ENCODE data around the gene CGNL1. TPM values are rescaled to one million over a fixed set of nuclear protein-coding genes. Genes with fewer than 3 reads are reported as not detected.

CGNL1 gene
- total RNA-seq, 1 donor from 2014 or later = 5.7 TPM

GRCh38 chr15:57444877-57445513 is 68.7 kb downstream of the CGNL1 start:
- no peak for DNase-seq (ENCODE audit: low spot score in 2 of 2)
- no peak for FAIRE-seq

DNA sequence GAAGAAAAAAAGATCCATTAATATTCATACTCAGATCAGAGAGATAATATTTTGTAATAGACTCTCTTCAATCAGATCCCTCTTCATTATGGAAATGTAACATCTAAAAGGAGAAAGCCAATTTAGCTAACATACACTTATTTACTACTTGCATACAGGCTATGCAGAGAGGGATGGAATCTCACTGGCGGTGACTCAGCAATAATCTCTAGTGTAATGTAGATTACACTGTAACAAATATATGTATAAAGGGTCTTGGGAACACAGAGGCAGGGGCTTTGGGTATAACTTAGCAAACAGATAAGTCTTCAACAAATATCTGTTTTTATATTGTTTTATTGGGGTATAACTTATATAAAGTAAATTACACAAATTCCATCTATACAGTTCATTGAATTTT is 69.6 kb downstream of the CGNL1 start:
- FAIRE-seq (no peak), DNase-seq (ENCODE audit: low spot score in 2 of 2) (no peak)

- FAIRE-seq = no peak
Measured at GRCh38 chr15:57446393-57446792, 70.1 kb downstream of the CGNL1 start.

GRCh38 chr15:57451555-57451954 is 75.2 kb downstream of the CGNL1 start:
- DNase-seq (ENCODE audit: low spot score in 2 of 2) (no peak), FAIRE-seq (no peak)

More at GRCh38 chr15:57446393-57446792, 70.1 kb downstream of the CGNL1 start:
- DNase-seq (ENCODE audit: low spot score in 2 of 2) = no peak

GRCh38 chr15:57452090-57452754 is 75.9 kb downstream of the CGNL1 start:
- no peak for FAIRE-seq

GRCh38 chr15:57455929-57456328 is 79.6 kb downstream of the CGNL1 start:
- FAIRE-seq (no peak), DNase-seq (ENCODE audit: low spot score in 2 of 2) (no peak)

More at GRCh38 chr15:57452090-57452754, 75.9 kb downstream of the CGNL1 start:
- DNase-seq (ENCODE audit: low spot score in 2 of 2) = no peak

DNA sequence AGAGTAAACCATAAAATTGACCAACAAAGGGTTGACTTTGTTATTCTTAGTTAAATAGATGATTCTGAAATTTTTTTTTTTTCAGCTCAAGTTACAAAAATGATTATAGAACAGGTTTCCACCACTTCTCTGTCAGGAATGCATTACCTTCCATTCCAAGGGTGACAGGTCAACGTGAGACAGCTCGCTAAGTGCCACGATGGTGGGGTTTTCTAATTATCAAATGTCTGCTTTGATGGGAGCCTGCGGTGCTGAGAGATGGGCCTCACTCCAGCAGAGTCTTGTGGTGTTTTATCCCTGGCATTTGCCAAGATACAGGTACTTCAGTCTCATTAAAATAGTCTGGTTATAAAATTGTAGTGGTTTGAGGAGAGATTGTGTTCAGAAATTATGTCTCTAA is 80.3 kb downstream of the CGNL1 start:
- no peak for FAIRE-seq
- no peak for DNase-seq (ENCODE audit: low spot score in 2 of 2)

DNA sequence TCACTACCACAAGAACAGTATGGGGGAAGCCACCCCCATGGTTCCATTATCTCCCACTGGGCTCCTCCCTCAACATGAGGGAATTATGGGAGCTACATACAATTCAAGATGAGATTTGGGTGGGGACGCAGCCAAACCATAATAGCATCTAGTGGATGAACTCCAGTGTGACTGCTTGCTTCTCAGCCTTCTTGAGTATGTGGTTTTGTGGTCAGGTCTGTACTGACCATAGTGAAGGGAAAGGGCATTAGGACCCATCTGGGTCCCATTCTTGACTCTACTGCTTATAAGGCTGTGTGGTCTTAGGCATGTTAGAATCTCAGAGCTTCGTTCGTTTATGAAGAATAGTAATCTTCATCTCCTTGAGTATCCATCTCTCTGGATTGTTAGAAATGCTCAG is 81.4 kb downstream of the CGNL1 start:
- FAIRE-seq (no peak), DNase-seq (ENCODE audit: low spot score in 2 of 2) (no peak)

GRCh38 chr15:57458356-57458781 is 82.1 kb downstream of the CGNL1 start:
- DNase-seq (ENCODE audit: low spot score in 2 of 2) (no peak), FAIRE-seq (no peak)

DNA sequence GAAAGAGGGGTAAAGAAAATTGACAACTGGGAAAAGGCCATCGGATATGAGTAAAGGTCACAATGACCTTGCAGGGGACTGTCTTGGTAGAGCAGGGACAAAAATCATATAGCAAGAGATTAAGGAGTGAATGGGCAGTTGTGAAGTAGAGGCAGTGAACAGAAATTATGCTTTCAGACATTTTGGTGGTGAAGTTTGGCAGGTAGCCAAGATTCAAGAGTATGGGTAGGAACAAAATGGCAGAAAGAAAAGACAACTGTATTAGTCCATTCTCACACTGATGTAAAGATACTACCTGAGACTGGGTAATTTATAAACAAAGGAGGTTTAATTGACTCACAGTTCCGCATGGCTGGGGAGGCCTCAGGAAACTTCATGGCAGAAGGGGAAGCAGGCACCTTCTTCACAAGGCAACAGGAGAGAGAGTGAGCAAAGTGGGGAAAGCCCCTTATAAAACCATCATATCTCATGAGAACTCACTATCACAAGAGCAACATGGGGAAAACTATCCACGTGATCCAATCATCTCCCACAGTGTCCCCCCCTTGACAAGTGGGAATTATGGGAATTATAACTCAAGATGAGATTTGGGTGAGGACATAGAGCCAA is 84.0 kb downstream of the CGNL1 start:
- FAIRE-seq (no peak), DNase-seq (ENCODE audit: low spot score in 2 of 2) (no peak)

DNA sequence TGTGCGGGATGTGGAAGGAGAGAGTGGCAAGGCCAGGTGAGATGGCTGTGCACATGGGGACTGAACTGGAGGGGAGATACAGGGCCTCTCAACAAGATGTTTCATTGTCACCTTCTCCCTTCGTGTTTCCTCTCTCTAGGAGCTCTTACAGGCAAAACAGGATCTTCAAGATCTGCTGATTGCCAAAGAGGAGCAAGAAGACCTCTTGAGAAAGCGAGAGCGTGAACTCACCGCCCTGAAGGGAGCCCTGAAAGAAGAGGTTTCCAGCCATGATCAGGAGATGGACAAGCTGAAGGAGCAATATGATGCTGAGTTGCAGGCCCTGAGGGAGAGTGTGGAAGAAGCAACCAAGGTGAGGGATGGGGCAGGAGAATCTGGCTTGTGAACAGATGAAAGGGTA is 85.2 kb downstream of the CGNL1 start:
- no peak for DNase-seq (ENCODE audit: low spot score in 2 of 2)
- FAIRE-seq = no peak

DNA sequence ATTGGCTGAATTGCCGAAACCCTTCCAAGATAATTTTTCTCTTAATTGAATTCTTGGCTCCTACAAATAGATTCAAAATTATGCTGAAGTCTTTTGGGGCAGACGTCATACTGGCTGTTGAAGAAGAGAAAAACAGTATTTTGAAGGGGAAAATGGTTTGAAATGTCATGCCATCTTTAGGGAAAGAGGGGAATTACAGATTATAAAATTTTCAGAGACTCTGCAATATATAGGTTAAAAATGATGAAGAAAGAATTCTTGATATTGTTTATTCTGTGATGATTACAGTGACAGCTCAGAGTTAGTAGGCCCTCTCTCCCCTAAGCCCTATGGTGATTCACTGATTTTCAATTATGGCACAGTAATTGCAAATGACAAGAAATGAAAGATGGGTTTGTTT is 86.1 kb downstream of the CGNL1 start:
- no peak for DNase-seq (ENCODE audit: low spot score in 2 of 2)

DNA sequence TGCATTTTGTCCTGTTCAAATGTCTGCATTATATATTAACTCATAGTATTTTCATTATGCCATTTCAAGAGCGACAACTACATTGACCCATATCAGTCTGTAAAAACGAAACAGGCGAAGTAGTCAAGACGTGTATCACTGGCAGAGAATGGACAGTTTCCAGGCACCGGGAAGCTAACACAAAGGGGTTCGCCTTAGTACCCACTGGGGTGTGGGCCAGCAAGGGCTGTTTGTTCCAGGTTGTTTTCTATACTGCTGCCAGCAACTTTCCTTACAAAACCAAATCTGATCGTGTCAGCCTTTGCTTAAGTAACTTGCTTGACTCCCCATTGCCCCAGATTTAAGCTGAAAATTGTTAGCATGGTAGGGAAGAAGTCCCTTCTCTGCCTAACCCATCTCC is 87.1 kb downstream of the CGNL1 start:
- DNase-seq (ENCODE audit: low spot score in 2 of 2) (no peak), FAIRE-seq (no peak)

More for the DNA sequence above, 86.1 kb downstream of the CGNL1 start:
- no peak for FAIRE-seq

DNA sequence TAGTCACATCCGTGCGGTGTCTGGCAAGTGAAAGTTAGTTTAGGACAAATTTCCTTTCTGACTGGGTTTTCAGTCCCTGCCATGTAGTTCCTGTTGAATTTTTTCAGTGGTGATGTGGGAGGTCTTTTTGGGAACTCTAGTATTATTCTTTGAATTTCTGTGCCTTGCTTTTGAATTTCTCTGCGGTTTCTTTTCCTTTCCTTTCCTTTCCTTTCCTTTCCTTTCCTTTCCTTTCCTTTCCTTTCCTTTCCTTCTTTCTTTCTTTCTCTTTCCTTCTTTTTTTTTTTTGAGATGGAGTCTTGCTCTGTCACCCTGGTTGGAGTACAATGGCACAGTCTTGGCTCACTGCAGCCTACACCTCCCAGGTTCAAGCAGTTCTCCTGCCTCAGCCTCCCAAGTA is 88.2 kb downstream of the CGNL1 start:
- DNase-seq (ENCODE audit: low spot score in 2 of 2) (no peak), FAIRE-seq (no peak)

- DNase-seq (ENCODE audit: low spot score in 2 of 2) (no peak), FAIRE-seq (no peak)
Measured at GRCh38 chr15:57468486-57468885, 92.2 kb downstream of the CGNL1 start.

GRCh38 chr15:57470543-57470942 is 94.2 kb downstream of the CGNL1 start:
- FAIRE-seq = no peak
- no peak for DNase-seq (ENCODE audit: low spot score in 2 of 2)

- DNase-seq (ENCODE audit: low spot score in 2 of 2) (no peak), FAIRE-seq (no peak)
Measured at GRCh38 chr15:57472861-57473260, 96.6 kb downstream of the CGNL1 start.

- no peak for FAIRE-seq
- DNase-seq (ENCODE audit: low spot score in 2 of 2) = no peak
Measured at GRCh38 chr15:57476533-57476975, 100.2 kb downstream of the CGNL1 start.

DNA sequence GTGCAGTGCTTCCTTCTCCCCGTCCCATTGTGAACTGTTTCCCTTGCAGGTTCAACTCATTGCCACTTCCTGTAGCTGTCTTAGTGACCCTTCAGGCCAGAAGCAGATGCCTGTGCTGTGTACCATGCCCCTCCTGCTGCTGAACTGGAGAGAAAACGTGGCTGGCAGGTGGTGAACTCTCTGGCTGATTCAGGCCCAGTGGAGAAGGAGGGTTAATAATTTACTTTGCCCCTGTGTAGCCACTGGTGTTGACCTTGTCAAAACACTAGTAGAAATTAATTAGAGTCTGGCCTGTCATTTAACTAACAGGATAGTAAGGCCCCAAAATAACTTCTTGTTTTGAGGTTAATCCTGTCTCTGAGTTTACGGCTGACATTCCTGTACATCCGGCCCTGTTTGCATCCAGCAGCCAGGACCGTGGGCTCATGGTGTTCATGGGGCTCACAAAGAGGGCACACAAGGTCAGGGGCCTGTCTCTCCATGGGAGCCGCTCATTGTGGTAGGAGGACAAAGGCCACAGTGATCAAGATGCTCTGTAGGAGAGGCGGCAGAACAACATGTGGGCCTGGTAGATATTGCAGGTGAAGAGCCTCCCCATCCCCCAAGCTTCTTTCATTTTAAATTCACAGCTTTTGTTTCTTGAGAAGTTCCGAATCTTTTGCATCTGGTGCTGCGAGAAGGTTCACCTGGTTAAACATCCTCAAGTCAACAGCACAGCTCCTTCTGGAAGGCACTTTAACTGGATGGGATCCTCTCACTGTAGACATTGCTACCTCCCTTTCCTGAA is 101.6 kb downstream of the CGNL1 start:
- no peak for FAIRE-seq
- no peak for DNase-seq (ENCODE audit: low spot score in 2 of 2)

DNA sequence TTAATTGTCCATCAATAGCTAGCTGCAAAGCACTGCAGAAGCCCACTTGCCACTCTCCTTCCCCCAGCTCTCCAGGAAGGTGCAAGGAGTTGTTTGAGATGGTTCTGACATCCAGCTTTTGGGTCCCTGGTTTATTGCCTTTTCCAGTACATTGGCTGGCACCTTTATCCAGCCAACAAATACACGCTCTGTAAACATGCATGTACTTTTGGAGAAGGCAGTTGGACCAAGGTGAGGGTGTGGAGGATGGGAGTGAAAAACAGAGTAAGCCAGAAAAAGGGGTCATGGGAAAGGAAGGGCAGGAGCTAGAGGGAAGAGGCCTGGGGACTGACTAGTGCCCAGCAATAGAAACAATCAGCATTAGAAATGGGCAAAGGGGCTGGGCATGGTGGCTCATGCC is 102.7 kb downstream of the CGNL1 start:
- no peak for FAIRE-seq

More for the DNA sequence above, 102.7 kb downstream of the CGNL1 start:
- DNase-seq (ENCODE audit: low spot score in 2 of 2) = no peak
